Activated naive CD4-positive, alpha-beta T cell treated with anti-CD3 and anti-CD28 coated beads, Interleukin-2, amount 50 U/mL, for 24 hours (primary cell): ENCODE results near the gene SLC25A6.
"Not testable (repeated sequence)": the region's sequence is repeated elsewhere in the genome, so short reads cannot be mapped to it uniquely, and the experiment has no call there.

Source experiments
- H3K27ac Mint-ChIP-seq: one replicate; pipeline ENCODE4 v1.8.0; 2021; ENCODE audit warnings: mild to moderate bottlenecking, mixed read lengths
- H3K27me3 Mint-ChIP-seq: one replicate; pipeline ENCODE4 v1.8.0; 2021; ENCODE audit warnings: mixed read lengths
- H3K36me3 Mint-ChIP-seq: one replicate; pipeline ENCODE4 v1.8.0; 2021; ENCODE audit warnings: mixed read lengths
- H3K4me1 Mint-ChIP-seq: one replicate; pipeline ENCODE4 v1.8.0; 2021; ENCODE audit warnings: mixed read lengths
- H3K4me3 Mint-ChIP-seq: one replicate; pipeline ENCODE4 v1.8.0; 2021; ENCODE audit warnings: mild to moderate bottlenecking, mixed read lengths
- H3K9me3 Mint-ChIP-seq: one replicate; pipeline ENCODE4 v1.8.0; 2021; ENCODE audit warnings: mixed read lengths

SLC25A6 gene

DNA sequence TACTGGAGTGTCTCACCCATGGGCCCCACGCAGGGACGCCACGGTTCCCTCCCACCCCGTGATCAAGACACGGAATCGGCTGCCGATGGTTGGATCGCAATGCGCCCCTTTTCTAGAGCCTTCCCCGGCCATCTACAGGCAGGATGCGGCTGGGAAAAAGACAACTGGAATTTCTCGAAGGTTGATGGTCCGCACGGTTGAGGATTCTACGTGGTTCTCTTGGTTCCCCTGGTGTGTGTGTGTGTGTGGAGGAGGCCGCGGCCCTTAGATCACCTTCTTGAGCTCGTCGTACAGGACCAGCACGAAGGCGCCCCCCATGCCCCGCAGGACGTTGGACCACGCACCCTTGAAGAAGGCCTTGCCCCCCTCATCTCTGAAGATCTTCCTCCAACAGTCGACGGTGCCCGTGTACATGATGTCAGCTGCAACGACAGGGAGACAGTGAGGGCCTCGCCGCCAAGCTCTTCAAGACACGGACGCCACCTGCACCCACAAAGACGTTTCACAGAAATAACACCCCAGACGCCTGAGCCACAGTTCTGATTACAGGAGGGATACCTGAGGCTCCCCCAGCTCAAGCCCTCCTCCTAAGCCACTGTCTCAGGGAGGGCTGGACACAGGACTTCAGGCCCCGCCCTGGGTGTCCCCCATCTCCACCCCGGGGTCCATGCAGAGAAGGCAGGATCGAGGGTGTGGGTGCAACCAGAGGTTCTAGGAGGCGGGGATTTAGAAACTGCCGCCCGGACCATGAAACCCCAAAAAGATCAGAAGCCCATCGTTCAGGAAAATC, 5.4 kb downstream of the SLC25A6 start:
- Mint-ChIP-seq H3K4me3 (no peak overlapping the region), H3K4me1 (peaks cover 22% of the 10 kb centered on the region), H3K9me3 (no peaks in the 10 kb centered on the region), H3K27ac (peak overlapping the region; percentile 74), H3K27me3 (no peaks in the 10 kb centered on the region), H3K36me3 (peaks cover 17% of the 10 kb centered on the region)

DNA sequence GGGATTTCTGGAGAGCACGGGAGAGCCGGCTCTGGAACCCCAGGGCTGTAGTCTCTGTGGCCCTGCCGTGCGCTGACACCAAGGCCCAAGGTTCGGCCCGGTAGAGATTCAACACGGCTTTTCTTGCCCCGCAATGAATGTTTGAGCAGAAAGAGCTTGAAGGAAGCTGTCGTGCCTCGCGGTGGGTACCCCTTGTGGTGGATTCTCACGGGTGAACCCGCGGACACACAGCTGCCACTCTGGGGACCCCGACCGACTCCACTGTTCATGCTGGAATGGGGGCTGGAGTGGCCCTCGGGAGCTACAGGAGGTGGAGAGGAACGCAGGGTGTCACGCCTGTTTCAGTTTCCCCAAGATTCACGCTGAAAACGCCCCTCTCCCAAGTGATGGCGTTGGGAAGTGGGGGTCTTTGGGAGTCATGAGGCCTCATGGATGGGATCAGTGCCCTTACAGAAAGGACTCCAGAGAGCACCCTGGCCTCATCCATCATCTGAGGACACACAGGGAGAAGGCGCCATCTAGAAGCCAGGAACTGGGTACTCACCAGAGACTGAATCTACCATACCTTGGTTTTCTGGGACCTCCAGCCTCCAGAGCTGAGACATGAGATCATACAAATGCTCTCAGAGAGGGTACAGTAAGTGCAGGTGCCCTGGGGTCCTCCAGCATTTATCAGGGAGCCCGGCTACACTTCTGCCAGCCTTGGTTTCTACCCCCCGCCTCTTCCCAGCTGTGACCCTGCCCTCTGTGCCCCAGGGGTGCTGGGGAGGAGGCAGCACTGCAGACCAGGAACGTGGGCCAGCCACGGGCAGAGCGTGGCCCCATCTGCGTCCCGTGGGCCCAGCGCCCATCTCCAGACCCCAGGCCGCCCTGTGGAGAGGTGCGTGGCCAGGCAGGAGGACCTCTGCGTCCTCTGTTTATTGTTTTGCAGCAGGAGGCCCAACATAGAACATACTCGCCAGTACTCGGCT, 6.4 kb downstream of the SLC25A6 start:
- Mint-ChIP-seq H3K9me3 (no peaks in the 10 kb centered on the region), H3K36me3 (peaks cover 17% of the 10 kb centered on the region), H3K27me3 (no peaks in the 10 kb centered on the region), H3K27ac (peak overlapping the region; percentile 68), H3K4me1 (peaks cover 18% of the 10 kb centered on the region), H3K4me3 (peak overlapping the region; percentile 30)

DNA sequence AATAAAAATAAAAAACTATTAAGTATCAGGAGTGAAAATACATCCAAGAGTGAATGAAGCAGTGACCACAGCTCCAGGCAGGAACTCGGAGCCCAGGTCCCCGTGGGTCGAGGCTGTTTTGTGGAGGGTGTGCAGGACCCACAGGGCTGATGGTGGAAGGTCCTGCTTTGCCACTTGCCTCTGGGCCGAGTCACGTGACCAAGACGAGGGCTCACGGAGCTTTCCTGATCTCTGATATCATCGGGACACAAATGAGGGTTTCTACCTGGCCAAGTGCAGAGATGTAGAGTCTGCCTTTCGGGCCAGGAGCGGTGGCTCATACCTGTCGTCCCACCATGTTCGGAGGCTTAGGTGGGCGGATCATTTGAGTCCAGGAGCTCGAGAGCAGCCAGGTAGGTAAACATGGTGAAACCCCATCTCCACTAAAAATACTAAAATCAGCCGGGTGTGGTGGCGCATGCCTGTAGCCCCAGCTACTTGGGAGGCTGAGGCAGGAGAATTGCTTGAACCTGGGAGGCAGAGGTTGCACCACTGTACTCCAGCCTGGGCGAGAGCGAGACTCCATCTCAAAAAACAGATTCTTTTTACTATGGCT, 7.2 kb downstream of the SLC25A6 start:
- H3K4me1 Mint-ChIP-seq = peaks cover 23% of the 10 kb centered on the region
- no peaks in the 10 kb centered on the region for H3K27me3 Mint-ChIP-seq
- H3K4me3 Mint-ChIP-seq = no peak overlapping the region
- no peaks in the 10 kb centered on the region for H3K9me3 Mint-ChIP-seq
- peak overlapping the region; percentile 68 for H3K27ac Mint-ChIP-seq
- peaks cover 17% of the 10 kb centered on the region for H3K36me3 Mint-ChIP-seq

DNA sequence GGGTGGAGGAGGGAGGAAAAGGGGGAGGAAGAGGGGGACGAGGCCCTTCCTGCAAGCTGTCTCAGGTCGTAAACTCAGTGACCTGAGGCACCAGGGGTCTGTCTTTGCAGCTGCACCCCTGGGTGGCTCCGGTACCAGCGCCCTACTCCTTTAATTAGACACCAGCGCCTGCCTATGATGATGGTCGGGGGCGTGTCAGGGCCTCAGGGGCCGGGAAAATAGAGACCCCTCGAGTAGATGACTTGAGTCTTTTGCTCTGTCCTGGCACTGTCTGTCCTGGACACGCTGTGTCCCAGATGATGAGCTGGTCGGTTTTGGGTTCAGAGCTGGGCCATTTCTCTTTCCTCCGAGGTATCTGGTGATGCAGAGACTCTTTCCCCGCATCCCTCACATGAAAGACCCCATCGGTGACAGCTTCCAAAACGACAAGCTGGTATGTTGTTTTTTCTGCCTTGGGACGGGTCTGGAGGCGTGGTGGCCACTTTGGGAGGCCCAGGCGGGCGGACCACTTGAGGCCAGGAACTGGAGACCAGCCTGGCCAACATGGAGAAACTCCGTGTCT, 11.2 kb downstream of the SLC25A6 start:
- Mint-ChIP-seq H3K27me3 (no peaks in the 10 kb centered on the region), H3K4me3 (no peak overlapping the region), H3K9me3 (no peaks in the 10 kb centered on the region), H3K27ac (no peak overlapping the region), H3K4me1 (peaks cover 4% of the 10 kb centered on the region), H3K36me3 (peaks cover 4% of the 10 kb centered on the region)

DNA sequence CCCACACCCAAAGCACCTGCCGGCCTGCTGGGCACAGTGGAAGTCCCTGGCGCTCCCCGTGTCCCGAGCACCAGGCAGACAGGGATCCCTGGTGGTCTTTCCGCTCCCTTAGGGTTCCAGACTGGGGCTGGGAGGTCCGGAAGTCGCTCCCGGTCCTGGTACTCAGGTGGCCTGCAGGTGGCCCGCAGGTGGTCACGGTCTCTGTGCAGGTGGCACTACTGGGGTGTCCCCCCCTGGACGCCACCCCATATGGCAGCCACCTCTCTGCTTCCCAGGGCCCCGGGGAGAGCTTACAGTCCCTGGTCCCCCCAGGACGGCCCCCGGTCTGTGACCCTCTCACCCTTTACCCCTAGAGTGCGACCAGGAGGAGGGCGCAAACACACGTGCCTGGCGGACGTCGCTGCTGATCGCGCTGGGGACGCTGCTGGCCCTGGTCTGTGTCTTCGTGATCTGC, 13.6 kb downstream of the SLC25A6 start:
- Mint-ChIP-seq H3K27ac (peak overlapping the region; percentile 55), H3K27me3 (no peaks in the 10 kb centered on the region), H3K4me3 (no peak overlapping the region), H3K4me1 (peaks cover 4% of the 10 kb centered on the region), H3K36me3 (no peaks in the 10 kb centered on the region), H3K9me3 (no peaks in the 10 kb centered on the region)

DNA sequence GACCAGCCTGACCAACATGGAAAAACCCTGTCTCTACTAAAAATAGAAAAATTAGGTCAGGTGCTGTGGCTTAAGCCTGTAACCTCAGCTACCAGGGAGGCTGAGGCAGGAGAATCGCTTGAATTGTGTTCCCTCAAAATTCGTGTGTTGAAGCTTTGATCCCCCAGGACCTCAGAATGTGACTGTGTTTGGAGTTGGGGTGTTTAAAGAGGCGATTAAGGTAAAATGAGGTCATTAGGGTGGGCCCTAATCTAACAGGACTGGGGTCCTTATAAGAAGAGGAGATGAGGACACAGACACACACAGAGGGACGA, 23.6 kb downstream of the SLC25A6 start:
- H3K27ac Mint-ChIP-seq = no peak overlapping the region
- H3K4me3 Mint-ChIP-seq = no peak overlapping the region
- no peaks in the 10 kb centered on the region for H3K4me1 Mint-ChIP-seq
- no peaks in the 10 kb centered on the region for H3K9me3 Mint-ChIP-seq
- no peaks in the 10 kb centered on the region for H3K36me3 Mint-ChIP-seq
- no peaks in the 10 kb centered on the region for H3K27me3 Mint-ChIP-seq

DNA sequence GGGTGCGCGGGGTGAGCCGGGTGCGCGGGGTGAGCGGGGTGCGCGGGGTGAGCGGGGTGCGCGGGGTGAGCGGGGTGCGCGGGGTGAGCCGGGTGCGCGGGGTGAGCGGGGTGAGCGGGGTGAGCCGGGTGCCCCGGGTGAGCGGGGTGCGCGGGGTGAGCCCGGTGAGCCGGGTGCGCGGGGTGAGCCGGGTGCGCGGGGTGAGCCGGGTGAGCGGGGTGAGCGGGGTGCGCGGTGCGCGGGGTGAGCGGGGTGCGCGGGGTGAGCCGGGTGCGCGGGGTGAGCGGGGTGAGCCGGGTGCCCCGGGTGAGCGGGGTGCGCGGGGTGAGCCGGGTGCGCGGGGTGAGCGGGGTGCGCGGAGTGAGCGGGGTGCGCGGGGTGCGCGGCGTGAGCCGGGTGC, 25.6 kb downstream of the SLC25A6 start:
- H3K4me3 Mint-ChIP-seq, H3K36me3 Mint-ChIP-seq, H3K4me1 Mint-ChIP-seq, H3K9me3 Mint-ChIP-seq, H3K27me3 Mint-ChIP-seq, H3K27ac Mint-ChIP-seq: not testable (repeated sequence)

DNA sequence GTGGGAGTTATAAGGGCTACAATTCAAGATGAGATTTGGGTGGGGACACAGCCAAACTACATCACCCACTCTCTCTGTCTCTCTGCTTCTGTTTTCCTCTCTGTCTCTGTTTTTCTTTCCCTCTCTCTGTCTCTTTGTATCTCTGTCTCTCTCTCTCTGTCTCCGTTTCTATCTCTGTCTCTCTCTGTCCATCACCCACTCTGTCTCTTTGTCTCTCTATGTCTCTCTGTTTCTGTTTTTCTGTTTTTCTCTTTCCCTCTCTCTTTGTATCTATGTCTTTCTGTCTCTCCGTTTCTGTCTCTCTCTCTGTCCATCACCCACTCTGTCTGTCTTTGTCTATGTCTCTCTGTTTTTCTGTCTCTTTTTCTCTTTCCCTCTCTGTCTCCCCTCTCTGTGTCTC, 30.0 kb downstream of the SLC25A6 start:
- Mint-ChIP-seq H3K9me3 (no peaks in the 10 kb centered on the region), H3K27ac (peak overlapping the region; percentile 4), H3K36me3 (peaks cover 18% of the 10 kb centered on the region), H3K27me3 (no peaks in the 10 kb centered on the region), H3K4me1 (no peaks in the 10 kb centered on the region), H3K4me3 (no peak overlapping the region)

DNA sequence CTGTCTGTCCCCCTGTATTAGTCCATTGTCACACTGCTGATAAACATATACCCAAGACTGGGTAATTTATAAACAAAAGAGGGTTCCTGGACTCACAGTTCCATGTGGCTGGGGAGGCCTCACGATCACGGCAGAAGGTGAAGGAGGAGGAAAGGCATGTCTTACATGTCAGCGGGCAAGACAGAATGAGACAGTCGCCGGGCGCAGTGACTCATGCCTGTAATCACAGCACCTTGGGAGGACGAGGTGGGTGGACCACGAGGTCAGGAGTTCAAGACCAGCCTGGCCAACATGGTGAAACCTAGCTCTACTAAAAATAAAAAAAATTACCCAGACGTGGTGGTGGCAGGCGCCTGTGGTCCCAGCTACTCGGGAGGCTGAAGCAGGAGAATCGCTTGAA, 30.6 kb downstream of the SLC25A6 start:
- Mint-ChIP-seq H3K27me3 (no peaks in the 10 kb centered on the region), H3K27ac (peak overlapping the region; percentile 25), H3K36me3 (peaks cover 18% of the 10 kb centered on the region), H3K4me3 (no peak overlapping the region), H3K9me3 (no peaks in the 10 kb centered on the region), H3K4me1 (no peaks in the 10 kb centered on the region)

DNA sequence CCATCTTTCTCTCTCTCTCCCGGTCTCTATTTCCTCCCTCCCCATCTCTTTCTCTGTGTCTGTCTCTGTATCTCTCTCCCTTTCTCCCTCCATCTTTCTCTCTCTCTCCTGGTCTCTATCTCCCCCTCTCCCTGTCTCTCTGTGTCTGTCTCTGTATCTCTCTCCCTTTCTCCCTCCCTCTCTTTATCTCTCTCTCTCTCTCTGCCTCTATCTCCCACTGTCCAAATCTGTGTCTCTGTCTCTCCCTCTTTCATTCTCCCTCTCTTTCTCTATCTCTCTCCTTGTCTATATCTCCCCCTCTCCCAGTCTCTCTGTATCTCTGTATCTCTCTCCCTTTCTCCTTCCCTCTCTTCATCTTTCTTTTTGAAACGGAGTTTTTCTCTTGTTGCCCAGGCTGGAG, 31.7 kb downstream of the SLC25A6 start:
- Mint-ChIP-seq H3K4me1 (no peaks in the 10 kb centered on the region), H3K27me3 (no peaks in the 10 kb centered on the region), H3K9me3 (no peaks in the 10 kb centered on the region), H3K4me3 (no peak overlapping the region), H3K27ac (peak overlapping the region; percentile 35), H3K36me3 (peaks cover 18% of the 10 kb centered on the region)

DNA sequence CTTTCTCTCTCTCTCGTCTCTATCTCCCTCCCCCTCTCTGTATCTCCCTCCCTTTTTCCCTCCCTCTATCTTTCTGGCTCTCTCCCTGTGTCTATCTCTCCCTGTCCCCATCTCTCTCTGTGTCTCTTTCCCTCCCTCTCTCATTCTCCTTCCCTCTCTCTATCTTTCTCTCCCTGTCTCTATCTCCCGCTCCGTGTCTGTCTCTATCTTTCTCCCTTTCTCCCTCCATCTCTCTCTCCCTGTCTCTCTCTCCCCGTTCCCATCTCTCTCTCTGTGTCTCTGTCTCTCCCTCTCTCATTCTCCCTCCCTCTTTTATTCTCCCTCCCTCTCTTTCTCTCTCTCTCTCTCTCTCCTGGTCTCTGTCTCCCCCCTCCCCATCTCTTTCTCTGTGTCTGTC, 32.4 kb downstream of the SLC25A6 start:
- Mint-ChIP-seq H3K4me1 (no peaks in the 10 kb centered on the region), H3K9me3 (no peaks in the 10 kb centered on the region), H3K4me3 (no peak overlapping the region), H3K27ac (peak overlapping the region; percentile 80), H3K36me3 (peaks cover 18% of the 10 kb centered on the region), H3K27me3 (no peaks in the 10 kb centered on the region)

DNA sequence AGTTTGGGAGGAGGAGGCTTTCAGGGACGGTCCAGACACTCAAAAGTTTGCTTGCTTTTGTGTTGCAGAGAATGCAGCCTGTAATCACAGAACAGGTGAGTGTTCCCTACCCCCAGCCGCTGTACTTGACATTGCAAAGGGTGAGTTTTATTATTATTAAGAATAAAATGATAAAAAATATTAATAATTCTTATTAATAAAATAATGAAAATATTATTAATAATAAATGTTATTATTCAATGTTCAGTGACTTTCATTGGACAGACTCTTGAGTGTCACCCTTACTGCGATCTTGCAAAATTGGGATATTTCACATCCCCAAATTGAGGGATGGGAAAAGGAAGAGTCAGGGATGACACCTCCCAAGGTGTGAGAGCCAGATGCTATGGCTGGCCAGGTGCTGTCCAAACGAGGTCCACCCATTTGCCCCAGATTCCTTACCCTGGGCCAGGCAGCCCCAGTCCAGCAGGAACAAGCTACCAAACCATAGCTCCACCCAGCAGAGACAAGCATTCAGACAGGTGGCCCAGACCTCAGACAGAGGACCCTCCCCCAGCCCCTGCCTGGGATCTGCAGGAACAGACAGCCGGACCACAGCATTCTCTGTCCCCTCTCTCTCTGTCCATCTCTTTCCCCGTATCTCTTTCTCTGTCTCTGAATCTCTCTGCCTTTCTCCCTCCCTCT, 33.0 kb downstream of the SLC25A6 start:
- Mint-ChIP-seq H3K9me3 (no peaks in the 10 kb centered on the region), H3K4me1 (no peaks in the 10 kb centered on the region), H3K36me3 (peaks cover 18% of the 10 kb centered on the region), H3K4me3 (no peak overlapping the region), H3K27ac (peak overlapping the region; percentile 80), H3K27me3 (no peaks in the 10 kb centered on the region)

DNA sequence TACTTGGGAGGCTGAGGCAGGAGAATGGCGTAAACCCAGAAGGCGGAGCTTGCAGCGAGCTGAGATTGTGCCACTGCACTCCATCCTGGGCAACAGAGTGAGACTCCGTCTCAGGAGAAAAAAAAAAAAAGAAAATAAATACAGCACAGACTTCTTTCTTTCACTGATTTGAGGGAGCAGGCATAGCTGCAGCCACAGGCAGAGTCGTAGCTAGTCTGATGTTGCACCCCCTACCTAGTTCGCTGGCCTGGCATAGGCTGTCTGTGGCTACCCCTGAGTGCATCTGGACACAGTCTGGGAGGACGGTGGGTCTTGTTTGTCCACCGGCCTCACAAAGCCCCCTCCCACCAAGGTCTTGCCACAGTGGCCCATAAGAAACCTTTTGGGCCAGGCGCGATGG, 33.9 kb downstream of the SLC25A6 start:
- Mint-ChIP-seq H3K9me3 (no peaks in the 10 kb centered on the region), H3K4me3 (no peak overlapping the region), H3K27me3 (no peaks in the 10 kb centered on the region), H3K36me3 (peaks cover 18% of the 10 kb centered on the region), H3K27ac (no peak overlapping the region), H3K4me1 (no peaks in the 10 kb centered on the region)

DNA sequence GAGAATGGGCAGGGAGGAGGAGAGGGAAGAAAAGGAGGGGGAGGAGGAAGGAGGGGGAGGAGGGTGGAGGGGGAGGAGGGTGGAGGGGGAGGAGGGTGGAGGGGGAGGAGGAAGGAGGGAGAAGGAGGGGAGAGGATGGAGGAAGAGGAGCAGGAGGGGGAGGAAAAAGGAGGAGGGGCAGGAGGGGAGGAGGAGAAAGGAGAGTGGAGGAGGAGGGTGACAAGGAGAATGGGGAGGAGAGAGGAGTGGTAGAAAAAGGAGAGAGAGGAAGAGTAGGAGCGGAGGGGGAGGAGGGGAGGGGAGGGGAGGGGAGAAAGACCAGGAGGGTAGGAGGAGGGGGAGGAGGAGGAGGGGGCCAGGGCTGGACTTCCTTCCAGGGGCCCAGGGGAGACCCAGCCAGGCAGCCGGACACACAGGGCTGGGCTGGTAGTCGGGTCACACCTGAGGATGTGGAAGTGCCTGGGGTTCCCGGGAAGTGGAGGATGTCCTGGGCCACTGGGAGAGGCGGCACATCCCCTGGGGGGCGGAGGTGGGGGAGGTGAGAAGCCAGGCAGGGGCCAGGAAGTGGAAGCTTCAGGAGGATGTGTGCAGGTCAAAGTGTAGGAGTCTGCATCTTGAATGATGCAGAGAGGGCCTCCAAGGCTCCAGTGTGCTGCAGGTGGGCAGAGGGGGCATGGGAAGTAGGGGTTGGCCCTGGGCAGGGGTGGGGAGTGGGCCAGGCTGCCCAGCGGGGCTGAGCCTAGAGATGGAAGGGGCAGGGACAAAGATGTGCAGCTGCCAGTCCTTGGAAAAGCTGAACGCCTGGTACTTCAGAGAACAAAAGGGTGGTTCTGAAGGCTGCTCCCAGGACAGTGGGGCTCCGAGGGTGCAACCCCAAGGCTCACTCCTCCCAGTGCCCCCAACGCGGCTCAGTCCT, 36.5 kb downstream of the SLC25A6 start:
- Mint-ChIP-seq H3K27ac (no peak overlapping the region), H3K9me3 (no peaks in the 10 kb centered on the region), H3K36me3 (peaks cover 12% of the 10 kb centered on the region), H3K27me3 (no peaks in the 10 kb centered on the region), H3K4me1 (no peaks in the 10 kb centered on the region), H3K4me3 (no peak overlapping the region)
